ENCODE results near the gene CAPN13. TPM values are rescaled to one million over a fixed set of nuclear protein-coding genes. Genes with fewer than 3 reads are reported as not detected.

CAPN13 gene
- total and polyA plus RNA-seq, 10 of the 15 experiments (the other 5 are each of a cell fraction or from before 2014, with no cell fraction given): 0.03 to 0.10 (median 0.06) TPM; not detected in 7

DNA sequence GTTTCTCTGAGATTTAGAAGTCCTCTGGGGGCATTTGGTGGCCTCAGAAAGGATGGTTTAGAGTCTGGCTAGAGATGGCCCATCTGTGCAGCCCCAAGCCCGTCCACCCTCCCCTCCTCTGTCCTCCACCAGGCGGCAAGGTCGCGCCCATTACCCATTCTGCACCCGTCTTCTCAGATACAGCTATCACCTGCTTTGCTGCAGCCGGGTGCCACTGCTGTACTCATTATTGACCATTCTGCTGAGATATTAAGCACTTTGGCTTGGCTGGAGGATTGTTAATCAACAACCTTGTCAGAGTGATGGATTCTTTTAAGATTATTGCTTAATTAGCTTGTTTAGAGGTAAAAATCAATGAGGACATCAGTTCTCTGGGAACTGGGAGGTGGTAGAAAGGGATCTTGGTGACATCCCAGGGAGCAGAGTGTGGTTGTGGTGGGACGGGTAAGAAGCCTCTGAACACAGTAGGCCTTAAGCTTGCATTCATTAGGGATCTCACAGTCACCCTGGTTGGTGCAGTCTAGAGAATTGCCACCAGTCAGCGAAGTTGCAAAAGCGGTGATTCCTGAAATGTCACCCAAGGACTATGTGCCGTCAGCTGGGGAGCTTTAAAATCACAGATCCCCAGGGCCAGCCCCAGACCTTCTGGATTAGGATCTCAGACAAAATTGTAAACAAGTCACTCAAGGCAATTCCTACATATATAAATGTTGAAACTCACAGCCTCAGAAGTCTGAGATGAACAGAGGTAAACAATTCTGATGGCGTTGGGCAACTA, 90.9 kb downstream of the CAPN13 start (continued):
- TF ChIP-seq, protein P1, sequence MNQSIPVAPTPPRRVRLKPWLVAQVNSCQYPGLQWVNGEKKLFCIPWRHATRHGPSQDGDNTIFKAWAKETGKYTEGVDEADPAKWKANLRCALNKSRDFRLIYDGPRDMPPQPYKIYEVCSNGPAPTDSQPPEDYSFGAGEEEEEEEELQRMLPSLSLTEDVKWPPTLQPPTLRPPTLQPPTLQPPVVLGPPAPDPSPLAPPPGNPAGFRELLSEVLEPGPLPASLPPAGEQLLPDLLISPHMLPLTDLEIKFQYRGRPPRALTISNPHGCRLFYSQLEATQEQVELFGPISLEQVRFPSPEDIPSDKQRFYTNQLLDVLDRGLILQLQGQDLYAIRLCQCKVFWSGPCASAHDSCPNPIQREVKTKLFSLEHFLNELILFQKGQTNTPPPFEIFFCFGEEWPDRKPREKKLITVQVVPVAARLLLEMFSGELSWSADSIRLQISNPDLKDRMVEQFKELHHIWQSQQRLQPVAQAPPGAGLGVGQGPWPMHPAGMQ (IDR thresholded peaks at IDR 0.05; ENCODE audit: borderline replicate concordance): no peak

DNA sequence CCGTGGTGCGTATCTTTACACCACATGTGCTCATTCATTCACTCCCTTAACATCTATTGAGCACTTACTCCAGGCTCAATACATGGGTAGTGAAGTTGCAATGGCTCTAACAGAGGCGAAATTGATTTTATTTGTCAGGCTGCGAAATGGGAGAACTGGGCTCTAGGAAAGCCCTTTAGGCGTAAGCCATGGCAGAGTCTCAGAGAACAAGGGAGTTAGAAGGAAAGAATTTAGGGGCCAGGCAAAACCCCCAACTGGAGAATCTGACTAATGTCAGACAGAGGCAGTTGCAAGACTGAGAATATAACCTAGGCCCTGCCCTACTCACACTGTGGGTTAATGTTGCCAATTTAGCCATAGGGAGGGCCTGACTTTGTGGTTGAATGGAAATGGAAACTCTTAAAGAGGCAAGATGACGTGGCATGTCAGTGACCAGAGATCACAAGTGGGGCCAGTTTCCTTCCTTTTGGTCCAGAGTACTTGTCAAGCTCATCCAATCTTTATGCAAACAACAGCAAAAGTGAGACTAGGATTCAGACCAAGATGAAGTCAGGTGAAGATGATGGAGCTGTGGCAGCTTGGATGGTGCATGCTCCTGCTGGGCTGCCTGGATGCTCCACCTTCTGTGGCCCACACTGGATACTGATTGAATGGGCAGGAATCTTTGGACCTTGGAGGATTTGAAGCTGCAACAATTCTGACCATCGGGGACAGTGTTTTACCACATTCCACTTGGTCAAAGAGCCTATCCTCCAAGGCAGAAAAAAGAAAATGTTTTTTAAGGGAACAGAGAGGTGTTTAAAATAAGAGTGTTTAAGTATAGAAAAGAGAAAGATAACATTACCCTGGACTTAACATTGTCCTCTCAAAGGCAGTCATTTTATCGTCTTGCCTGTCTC, 92.2 kb downstream of the CAPN13 start:
- Histone ChIP-seq H3K27ac (ENCODE audit: control insufficient read depth, insufficient read depth) (no peak overlapping the region), H3K79me2 (ENCODE audit: control insufficient read depth, insufficient read depth, low read length) (no peaks in the 10 kb centered on the region), H3K9ac (ENCODE audit: control insufficient read depth, insufficient read depth, low read length) (no peak overlapping the region; the same call in 1 of the 2 replicates), H3K4me1 (ENCODE audit: control insufficient read depth, insufficient read depth, low read length) (peaks cover 13% of the 10 kb centered on the region), H3K4me2 (ENCODE audit: control insufficient read depth, insufficient read depth) (no peak overlapping the region), H3K27me3 (replicated peaks in 1 of 2; ENCODE audit: control insufficient read depth in 2 of 2, insufficient read depth in 2 of 2, low read length in 1 of 2) (no peaks in the 10 kb centered on the region; a peak in 1 of 4 replicates), H2AFZ (ENCODE audit: control insufficient read depth, low read depth, low read length) (no peak overlapping the region), H4K20me1 (ENCODE audit: control insufficient read depth, insufficient read depth) (no peaks in the 10 kb centered on the region), H3K4me3 (no peak overlapping the region), H3K36me3 (ENCODE audit: control insufficient read depth in 2 of 2, insufficient read depth in 2 of 2, low read length in 1 of 2) (no peaks in the 10 kb centered on the region), H3K9me3 (replicated peaks; ENCODE audit: control insufficient read depth, insufficient read depth, low read length) (no peaks in the 10 kb centered on the region)
- RAD21 ChIA-PET (ENCODE audit: unreplicated experiment): interaction anchor here (0.6 to 13.0 kb wide), 17 partner anchors 49 to 1813 kb away, joined by 3 to 420 read pairs (median 4); partner anchors contain the start of gene GALNT14
- SMC1A ChIA-PET (ENCODE audit: uncharacterized antibody, unreplicated experiment): interaction anchor here (0.8 to 13.9 kb wide), 13 partner anchors 82 to 808 kb away, joined by 3 to 379 read pairs (median 5); no protein-coding TSS in a partner anchor
- DNase-seq (ENCODE audit: low read depth, low spot score) (no peak), ATAC-seq (peak; percentile 76), FAIRE-seq (no peak)
- 27% methylated on average over 8 of the region's 8 CpGs for WGBS (ENCODE audit: insufficient coverage, insufficient replicate concordance, low lambda C conversion rate, missing lambda C conversion rate)
- CTCF ChIA-PET: interaction anchor here (0.6 to 16.4 kb wide), 17 partner anchors 9 to 1600 kb away, joined by 3 to 724 read pairs (median 3); no protein-coding TSS in a partner anchor
- POLR2A ChIA-PET: interaction anchor here (0.7 kb wide), 2 partner anchors 436 to 818 kb away, joined by 3 to 6 read pairs; no protein-coding TSS in a partner anchor
- in situ Hi-C loops (cut with MboI) (loop anchor here (5.0 kb wide), 4 partner anchors 147 to 807 kb away; no protein-coding TSS in a partner anchor), intact Hi-C loops (cut with micrococcal nuclease; ENCODE audit: unreplicated experiment) (loop anchor here (1.0 to 10.0 kb wide), 6 partner anchors 147 to 1010 kb away; no protein-coding TSS in a partner anchor)
- no TSS peak for BruUV-seq (replicated peaks)
- TF ChIP-seq EP300 (IDR thresholded peaks at IDR 0.05; ENCODE audit: borderline replicate concordance in 1 of 2, control insufficient read depth in 1 of 2, low read depth in 2 of 2, low read length in 2 of 2): 0 out of 4 replicates have a peak, but pooled peaks of 1 of the 2 experiments have one; percentile 22
- TF ChIP-seq, protein P2, sequence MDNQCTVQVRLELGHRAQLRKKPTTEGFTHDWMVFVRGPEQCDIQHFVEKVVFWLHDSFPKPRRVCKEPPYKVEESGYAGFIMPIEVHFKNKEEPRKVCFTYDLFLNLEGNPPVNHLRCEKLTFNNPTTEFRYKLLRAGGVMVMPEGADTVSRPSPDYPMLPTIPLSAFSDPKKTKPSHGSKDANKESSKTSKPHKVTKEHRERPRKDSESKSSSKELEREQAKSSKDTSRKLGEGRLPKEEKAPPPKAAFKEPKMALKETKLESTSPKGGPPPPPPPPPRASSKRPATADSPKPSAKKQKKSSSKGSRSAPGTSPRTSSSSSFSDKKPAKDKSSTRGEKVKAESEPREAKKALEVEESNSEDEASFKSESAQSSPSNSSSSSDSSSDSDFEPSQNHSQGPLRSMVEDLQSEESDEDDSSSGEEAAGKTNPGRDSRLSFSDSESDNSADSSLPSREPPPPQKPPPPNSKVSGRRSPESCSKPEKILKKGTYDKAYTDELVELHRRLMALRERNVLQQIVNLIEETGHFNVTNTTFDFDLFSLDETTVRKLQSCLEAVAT (IDR thresholded peaks at IDR 0.05): peak; percentile 97
- 0 out of 2 replicates have a peak, but pooled peaks have one; percentile 47 for TF ChIP-seq RUNX3 (IDR thresholded peaks at IDR 0.05; ENCODE audit: low read length)
- TF ChIP-seq KAT2A (conservative IDR thresholded peaks at IDR 0.05; ENCODE audit: control insufficient read depth, low read depth, low read length): no peak
- no peak for TF ChIP-seq JUNB (IDR thresholded peaks at IDR 0.05)

Data from GM12878 (cell line).